GM04504 (cell line): ENCODE results near the gene FLT1.

Experiments used
- DNase-seq: peaks from one replicate; pipeline ENCODE4 v3.0.0-alpha.2; 2012; ENCODE audit warnings: low read depth

The FLT1 gene

GRCh38 chr13:28488376-28489005, 6.4 kb downstream of the FLT1 start:
- DNase-seq: no peak

- no peak for DNase-seq
Measured at GRCh38 chr13:28485996-28486543, 8.9 kb downstream of the FLT1 start.

- DNase-seq: no peak
Measured at GRCh38 chr13:28485551-28485950, 9.4 kb downstream of the FLT1 start.

- no peak for DNase-seq
Measured at GRCh38 chr13:28485097-28485496, 9.8 kb downstream of the FLT1 start.

GRCh38 chr13:28483313-28483931, 11.5 kb downstream of the FLT1 start:
- DNase-seq: no peak

- no peak for DNase-seq
Measured at GRCh38 chr13:28479005-28479404, 15.9 kb downstream of the FLT1 start.

GRCh38 chr13:28478127-28478526, 16.8 kb downstream of the FLT1 start:
- no peak for DNase-seq

- DNase-seq: no peak
Measured at GRCh38 chr13:28477709-28477973, 17.3 kb downstream of the FLT1 start.

- no peak for DNase-seq
Measured at GRCh38 chr13:28476919-28477708, 17.8 kb downstream of the FLT1 start.

- DNase-seq: peak; percentile 52
Measured at GRCh38 chr13:28475916-28476725, 18.8 kb downstream of the FLT1 start.

- no peak for DNase-seq
Measured at GRCh38 chr13:28474491-28475134, 20.3 kb downstream of the FLT1 start.

- no peak for DNase-seq
Measured at GRCh38 chr13:28473044-28473443, 21.9 kb downstream of the FLT1 start.

- no peak for DNase-seq
Measured at GRCh38 chr13:28471421-28471820, 23.5 kb downstream of the FLT1 start.

- DNase-seq: no peak
Measured at GRCh38 chr13:28470296-28470695, 24.6 kb downstream of the FLT1 start.

- DNase-seq: no peak
Measured at GRCh38 chr13:28469316-28469715, 25.6 kb downstream of the FLT1 start.

GRCh38 chr13:28468023-28468915, 26.7 kb downstream of the FLT1 start:
- no peak for DNase-seq

GRCh38 chr13:28467034-28467433, 27.9 kb downstream of the FLT1 start:
- DNase-seq: no peak

- DNase-seq: no peak
Measured at GRCh38 chr13:28466151-28466550, 28.8 kb downstream of the FLT1 start.

- DNase-seq: no peak
Measured at GRCh38 chr13:28464861-28465460, 30.0 kb downstream of the FLT1 start.

- DNase-seq: no peak
Measured at GRCh38 chr13:28463481-28463880, 31.4 kb downstream of the FLT1 start.
